Measurements from ENCODE around the gene PKIB.
A peak's percentile ranks its signal among the peaks of the same experiment; 100 is the strongest.
"Not testable (repeated sequence)": the region's sequence is repeated elsewhere in the genome, so short reads cannot be mapped to it uniquely, and the experiment has no call there.

PKIB gene

GRCh38 chr6:122621638-122622037 is 11.4 kb downstream of the PKIB start:
- peak; percentile 7 for DNase-seq

- peak; percentile 60 for DNase-seq
Observed at GRCh38 chr6:122622479-122622878, 12.3 kb downstream of the PKIB start.

- DNase-seq = no peak
Observed at GRCh38 chr6:122623279-122623678, 13.1 kb downstream of the PKIB start.

GRCh38 chr6:122624853-122625252 is 14.6 kb downstream of the PKIB start:
- DNase-seq = no peak

- no peak for DNase-seq
Observed at GRCh38 chr6:122628714-122629113, 18.5 kb downstream of the PKIB start.

GRCh38 chr6:122631571-122632249 is 21.5 kb downstream of the PKIB start:
- no peak for DNase-seq

GRCh38 chr6:122640366-122640765 is 30.2 kb downstream of the PKIB start:
- DNase-seq = no peak

GRCh38 chr6:122641819-122642218 is 31.6 kb downstream of the PKIB start:
- DNase-seq = no peak

- not testable (repeated sequence) for DNase-seq
Observed at GRCh38 chr6:122642604-122643003, 32.4 kb downstream of the PKIB start.

- peak; percentile 32 for DNase-seq
Observed at GRCh38 chr6:122645256-122645655, 35.1 kb downstream of the PKIB start.

- no peak for DNase-seq
Observed at GRCh38 chr6:122647765-122648164, 37.6 kb downstream of the PKIB start.

GRCh38 chr6:122648726-122649125 is 38.5 kb downstream of the PKIB start:
- no peak for DNase-seq

GRCh38 chr6:122649701-122650100 is 39.5 kb downstream of the PKIB start:
- DNase-seq = no peak

GRCh38 chr6:122650403-122650802 is 40.2 kb downstream of the PKIB start:
- no peak for DNase-seq

GRCh38 chr6:122651031-122651430 is 40.8 kb downstream of the PKIB start:
- DNase-seq = peak; percentile 9

- no peak for DNase-seq
Observed at GRCh38 chr6:122651604-122652003, 41.4 kb downstream of the PKIB start.

GRCh38 chr6:122652431-122652830 is 42.2 kb downstream of the PKIB start:
- no peak for DNase-seq

GRCh38 chr6:122653094-122653493 is 42.9 kb downstream of the PKIB start:
- DNase-seq = no peak

GRCh38 chr6:122654012-122654411 is 43.8 kb downstream of the PKIB start:
- no peak for DNase-seq

GRCh38 chr6:122657601-122658000 is 47.4 kb downstream of the PKIB start:
- no peak for DNase-seq

GRCh38 chr6:122660296-122660695 is 50.1 kb downstream of the PKIB start:
- DNase-seq = no peak

- no peak for DNase-seq
Observed at GRCh38 chr6:122663981-122664380, 53.8 kb downstream of the PKIB start.

GRCh38 chr6:122665929-122666328 is 55.7 kb downstream of the PKIB start:
- no peak for DNase-seq

- no peak for DNase-seq
Observed at GRCh38 chr6:122666418-122666817, 56.2 kb downstream of the PKIB start.

- DNase-seq = no peak
Observed at GRCh38 chr6:122669418-122669817, 59.2 kb downstream of the PKIB start.

Measured in NCI-H524 treated with DMSO at 0.1 percent for 48 hours (cell line).